GM04503 (cell line): ENCODE measurements around the gene PTPRN2.

ENCODE experiments used
- DNase-seq: peaks from one replicate; pipeline ENCODE4 v3.0.0-alpha.2; 2012; ENCODE audit warnings: low read depth

PTPRN2 gene

DNA sequence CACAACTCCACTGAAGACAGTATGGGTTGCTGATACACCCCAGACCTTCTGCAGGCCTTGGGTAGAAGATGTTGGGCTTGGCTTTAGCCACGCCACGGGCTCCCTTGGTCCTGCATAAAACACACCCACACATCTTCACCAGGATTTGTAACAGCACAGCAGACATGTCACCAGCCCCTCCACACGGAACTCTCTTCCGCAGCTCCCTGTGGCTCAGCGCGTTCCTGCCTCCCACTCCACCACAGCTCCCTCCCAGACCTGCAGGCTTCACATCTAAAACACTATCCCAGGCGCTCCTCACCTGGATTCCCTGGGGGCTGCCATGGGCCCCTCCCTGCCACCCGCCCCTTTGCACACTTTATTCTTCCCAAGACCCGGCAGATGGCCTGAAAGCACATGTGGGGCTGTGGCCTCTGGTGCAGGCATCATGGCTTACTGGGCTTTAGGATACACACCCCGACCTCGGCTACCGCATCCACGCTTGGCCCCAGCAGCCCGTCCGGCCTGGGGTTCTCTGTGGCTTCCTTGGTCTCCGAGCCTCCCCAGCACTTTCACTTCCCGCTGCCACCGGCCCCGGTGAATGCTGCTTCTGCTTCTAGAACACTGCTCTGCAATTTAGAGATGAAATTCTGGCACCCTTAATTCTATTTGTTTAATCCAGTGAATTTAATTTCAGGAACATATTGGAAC lies 818.0 kb downstream of the PTPRN2 start:
- DNase-seq: no peak

DNA sequence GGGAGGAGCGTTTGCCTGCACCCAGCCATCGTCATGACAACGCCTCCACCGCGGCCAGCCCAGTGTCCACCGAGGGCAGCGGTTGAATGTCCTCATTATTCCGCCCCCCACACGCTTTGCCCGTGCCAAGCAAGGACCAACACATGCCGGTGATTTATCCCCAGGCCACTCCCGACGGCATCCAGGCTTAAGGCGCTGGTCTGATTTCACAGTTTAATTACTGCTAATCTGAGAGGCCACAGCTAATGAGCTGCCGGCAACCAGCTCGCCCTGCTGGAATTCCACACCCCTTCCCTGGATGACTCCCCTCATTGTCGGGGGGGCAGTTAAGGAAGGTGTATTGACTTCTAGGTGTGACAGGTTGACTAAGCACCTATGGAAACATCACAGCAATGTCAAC lies 818.5 kb downstream of the PTPRN2 start:
- no peak for DNase-seq

DNA sequence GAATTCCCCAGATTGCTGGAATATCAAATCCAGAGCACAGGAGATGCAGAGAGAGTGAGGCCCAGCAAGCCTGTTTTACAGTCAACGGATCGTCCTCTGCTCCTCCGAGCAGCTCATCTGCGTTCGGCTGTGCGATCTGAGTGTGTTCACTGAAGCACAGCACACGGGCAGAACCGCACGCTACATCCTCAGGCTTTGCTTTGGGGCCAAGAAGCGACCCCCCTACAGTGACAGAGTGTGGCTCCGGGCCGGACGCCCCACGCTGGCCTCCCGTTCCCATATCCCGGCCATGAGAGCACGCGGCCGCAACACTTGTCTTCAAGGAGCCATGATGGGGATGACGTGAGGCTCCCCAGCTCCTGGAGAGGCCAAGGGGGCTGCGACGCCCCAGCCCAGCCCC lies 819.4 kb downstream of the PTPRN2 start:
- DNase-seq: no peak

DNA sequence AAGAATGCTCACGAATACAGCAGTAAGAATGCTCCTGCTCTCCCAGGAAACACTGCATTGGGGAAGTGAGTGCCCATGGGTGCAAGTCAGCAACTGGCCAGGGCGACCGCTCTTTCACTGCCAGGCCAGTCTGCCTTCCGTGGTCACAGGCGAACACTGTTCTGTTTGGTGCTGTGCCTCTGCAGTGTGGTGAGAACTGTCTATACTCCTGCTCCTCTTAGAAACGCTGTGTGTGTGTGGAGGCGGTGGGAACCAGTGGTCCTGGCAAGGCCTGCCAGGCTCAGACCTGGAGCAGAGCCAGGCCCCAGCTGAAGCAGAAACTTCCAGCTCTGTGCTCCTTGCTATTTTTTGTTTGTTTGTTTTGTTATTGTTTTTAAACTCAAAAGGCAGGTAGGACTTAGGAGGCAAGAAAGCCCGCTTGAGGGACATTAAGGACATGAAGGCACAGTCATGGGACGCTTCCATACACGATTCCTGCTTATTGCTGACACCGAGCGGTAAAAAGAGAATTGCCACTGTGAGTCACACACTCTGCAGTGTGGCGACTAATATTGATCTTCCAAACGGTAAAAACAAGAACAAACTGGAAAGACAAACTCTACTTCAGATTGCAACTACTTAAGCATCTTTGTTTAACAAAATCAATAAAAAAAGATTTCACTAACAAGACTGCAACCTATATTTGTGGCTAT lies 820.0 kb downstream of the PTPRN2 start:
- no peak for DNase-seq

DNA sequence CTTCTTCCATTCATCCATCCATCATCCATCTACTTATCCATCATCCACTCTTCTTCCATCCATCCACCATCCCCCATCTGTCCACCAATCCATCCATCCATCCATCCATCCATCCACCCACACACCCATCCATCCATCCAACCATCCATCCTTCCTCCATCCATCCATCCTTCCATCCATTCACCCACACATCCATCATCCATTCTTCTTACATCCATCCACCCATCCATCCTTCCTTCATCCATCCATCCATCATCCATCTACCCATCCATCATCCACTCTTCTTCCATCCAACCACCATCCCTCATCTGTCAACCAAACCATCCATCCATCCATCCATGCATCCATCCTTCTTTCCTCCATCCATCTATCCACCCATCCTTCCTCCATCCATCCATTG lies 821.5 kb downstream of the PTPRN2 start:
- DNase-seq: no peak

DNA sequence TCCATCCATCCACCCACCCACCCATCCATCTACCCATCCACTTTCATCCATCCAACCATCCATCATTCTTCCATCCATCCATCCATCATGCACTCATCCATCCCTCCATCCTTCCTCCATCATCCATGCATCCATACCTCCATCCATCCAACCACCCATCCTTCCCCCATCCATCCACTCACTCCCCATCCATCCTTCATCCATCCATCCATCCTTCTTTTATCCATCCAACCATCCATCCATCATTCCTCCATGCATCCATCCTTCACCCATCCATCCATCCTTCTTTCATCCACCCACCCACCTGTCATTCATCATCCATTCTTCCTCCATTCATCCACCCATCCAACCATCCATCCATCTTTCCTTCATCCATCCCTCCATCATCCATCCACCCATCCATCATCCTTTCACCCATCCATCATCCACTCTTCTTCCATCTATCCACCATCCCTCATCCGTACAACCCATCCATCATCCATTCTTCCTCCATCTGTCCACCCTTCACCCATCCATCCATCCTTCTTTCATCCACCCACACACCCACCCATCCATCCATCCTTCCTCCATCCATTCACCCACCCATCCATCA lies 822.6 kb downstream of the PTPRN2 start:
- DNase-seq: no peak

DNA sequence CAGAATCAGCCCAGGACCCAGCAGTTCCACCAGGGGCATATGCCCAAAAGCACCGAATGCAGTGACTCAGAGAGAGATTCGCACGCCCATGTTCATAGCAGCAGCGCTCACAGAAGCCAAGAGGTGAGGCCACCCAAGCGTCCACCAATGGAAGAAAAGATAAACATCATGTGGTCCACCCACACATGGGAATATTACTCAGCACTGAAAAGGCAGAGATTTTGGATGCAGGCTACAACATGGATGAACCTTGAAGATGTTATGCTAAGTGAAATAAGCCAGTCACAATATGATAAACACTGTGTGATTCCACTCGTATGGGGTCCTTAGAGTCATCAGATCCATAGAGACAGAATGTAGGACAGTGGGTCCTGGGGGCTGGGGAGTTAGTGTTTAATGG lies 823.4 kb downstream of the PTPRN2 start:
- no peak for DNase-seq

DNA sequence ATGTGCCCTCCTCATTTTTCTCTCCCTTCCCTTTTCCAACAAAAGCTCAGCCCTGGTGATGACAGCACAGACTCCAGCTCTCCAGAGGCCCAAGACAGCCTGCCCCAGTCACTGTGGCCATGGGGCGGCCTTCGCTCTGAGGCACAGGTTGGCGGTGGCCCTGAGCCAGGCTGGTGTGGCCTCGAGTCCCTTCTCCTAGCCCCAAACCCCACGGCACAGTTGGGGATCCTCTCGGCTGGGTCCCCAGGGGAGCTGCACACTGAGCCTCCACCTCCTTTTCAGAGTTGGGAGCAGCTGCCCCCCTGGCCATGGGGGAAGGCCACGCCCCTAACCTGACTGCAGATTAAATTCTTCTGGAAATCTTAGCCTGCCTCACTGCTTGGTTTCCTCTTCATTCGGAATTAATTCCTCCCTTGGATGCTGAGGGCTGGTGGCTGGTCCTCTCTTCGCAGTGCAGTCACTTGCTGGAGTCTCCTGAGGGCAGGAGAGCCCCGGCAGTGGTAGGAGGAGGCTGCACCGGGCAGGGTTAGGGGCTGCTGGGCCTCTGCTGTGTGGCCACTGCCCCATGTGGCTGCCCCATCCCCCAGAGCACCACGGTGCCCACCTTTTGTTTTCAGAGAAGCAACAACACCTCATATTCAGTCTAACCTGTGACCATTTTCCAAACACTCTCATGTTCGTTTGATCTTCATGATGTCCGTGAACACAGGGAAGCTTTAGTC lies 824.2 kb downstream of the PTPRN2 start:
- no peak for DNase-seq

DNA sequence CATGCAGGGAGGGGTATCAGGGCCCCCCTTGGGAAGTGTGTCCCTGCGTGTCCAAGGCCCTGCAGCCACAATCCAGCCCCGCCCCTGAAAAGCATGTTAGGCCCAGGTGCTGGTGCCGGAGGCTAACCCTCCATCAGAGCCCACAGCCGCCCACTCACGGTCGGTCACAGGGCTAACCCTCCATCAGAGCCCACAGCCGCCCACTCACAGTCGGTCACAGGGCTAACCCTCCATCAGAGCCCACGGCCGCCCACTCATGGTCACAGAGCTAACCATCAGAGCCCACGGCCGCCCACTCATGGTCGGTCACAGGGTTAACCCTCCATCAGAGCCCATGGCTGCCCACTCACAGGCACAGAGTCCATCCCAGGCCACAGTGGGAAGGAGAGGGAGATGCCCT lies 824.8 kb downstream of the PTPRN2 start:
- DNase-seq: no peak

DNA sequence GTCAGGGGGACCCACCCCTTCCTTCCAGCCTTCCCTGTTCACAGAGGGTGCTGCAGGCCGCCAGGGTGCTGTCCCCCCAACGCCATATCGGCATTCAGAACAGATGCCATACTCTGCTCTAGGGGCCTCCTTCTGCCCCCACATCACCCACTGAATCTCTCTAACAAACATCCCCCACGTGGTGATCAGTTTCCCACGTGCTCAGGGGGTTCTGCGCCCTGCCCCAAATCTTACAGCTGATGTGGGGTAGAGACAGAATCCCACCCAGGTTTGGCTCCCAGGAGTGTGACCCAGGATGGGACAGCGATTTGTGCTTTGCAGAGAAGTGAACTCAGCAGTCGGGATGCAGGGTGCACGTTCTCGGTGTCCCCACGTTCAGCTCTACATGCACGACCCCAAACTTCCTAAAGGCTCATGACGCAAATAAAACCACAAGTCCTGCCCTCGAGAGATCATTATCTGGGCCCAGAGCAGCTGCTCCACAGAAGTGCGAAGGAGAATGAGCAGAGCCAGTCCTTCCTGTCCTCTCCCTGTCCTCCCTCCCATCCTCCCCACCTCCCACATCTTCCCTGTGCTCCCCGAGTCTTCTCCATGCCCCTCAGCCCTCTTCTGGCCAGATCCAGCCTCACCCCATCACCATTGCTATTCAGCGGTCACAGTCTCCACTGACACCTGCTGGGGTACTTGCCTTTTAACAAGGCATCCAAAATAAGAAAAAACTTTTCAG lies 827.5 kb downstream of the PTPRN2 start:
- no peak for DNase-seq

DNA sequence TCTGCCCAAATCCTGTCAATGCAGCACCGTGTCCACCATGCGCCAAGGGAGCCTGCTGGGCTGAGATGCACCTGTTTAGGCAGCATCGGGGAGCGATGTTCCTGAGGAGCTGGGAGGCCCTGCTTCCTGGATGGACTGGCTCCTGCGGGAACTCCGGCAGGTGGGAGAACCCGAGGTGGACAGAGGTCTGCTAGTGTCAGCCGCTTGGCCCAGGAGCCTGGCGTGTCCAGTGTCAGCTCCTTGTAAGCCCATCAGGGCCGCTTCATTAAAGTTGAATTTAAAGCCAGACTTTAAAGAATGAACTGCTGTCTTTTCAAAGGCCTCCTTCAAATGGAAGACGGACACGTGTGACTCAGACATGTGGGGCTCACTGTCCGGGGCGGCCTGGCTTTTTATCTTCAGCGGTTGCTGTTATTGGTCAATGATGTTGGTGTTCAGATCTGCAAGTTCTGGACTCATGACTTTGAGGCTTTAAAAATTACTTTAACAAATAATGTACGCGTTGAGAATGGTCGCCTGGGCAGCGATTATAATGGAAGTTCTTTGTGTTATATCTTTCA lies 828.3 kb downstream of the PTPRN2 start:
- no peak for DNase-seq

DNA sequence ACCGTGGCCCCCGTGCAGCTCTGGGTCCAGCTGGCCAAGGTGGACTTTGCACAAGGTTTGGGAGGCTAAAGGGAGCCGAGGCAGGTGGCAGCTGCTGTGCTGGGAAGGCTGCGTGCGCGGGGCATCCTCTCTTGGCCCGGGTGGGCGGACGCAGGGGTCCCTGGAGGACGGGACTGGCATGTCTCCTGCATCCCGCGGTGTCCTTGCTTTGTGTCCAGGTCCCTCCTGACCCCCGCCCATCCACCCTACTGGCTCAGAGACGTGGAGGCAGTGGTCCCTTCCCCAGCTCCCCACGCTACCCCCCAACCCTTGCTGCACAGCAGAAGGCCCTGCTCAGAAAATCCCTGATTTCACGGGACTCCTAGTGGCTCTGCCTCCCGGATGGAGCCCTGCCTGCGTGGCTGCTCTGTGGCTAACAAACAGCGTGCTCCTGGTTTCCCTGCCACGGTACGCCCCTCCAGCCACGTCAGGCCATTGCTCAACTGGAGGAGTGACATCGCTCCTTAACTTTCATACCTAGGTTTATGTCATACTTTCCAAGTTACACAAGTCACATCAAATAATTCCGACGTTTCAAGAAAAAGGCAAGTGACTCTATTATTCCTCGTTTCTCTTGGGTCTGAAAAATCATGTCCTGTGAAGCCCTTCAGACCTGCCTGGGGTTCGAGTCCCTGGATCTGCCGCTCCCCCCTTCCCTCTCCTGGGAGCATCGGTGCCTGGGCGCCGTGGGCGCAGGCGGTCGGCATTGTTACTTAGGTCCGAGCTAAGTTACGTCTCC lies 829.0 kb downstream of the PTPRN2 start:
- DNase-seq: no peak

DNA sequence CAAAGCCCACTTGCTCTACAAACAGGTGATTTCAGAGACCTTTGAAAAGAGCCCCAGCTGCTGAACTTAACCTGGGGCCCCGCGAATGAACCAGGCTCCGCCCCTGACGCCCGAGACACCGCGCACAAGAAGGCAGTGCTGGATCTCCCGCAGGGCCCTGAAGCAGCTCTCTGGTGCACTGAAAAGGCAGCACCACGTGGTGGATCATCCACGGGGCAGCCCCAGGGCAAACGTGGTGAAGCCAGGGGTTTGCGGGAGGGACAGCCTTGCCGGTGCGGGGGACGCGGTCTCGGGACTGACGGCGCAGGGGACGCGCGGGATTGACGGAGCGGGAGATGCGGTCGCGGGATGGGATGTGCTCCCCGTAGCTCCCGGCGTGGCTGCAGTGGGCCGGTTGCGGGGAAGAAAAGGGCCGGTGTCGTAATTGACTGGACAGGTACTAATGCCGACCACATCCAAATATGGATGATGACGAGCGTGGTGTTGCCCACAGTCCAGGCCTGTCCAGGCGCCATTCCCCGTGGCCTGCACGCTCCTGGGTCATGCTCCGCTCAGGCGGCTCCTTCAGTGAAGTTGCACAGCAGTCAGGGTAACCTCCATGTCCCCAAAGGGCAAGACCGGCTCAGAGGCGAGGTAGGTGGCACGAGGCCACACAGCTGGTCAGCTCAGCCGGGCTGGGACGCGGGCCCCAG lies 829.7 kb downstream of the PTPRN2 start:
- no peak for DNase-seq

DNA sequence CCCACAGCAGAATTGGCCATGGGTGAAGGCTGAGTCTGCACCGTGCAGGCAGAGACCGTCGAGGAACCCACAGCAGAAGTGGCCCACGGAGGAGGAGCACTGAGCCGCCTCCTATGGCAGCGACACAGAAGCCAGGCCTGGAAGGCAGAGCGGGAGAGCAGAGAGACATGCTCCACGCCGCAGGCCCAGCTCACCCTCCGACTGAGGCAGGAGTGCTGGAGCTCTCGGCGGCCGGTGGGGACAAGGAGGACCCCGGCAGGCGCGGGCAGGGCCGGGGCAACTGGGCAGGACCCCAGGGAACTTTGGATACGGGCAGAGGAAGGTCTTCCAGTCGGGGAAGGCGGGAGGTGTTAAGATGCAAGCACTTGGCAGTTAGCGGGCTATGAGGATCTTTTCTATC lies 830.4 kb downstream of the PTPRN2 start:
- DNase-seq: no peak

DNA sequence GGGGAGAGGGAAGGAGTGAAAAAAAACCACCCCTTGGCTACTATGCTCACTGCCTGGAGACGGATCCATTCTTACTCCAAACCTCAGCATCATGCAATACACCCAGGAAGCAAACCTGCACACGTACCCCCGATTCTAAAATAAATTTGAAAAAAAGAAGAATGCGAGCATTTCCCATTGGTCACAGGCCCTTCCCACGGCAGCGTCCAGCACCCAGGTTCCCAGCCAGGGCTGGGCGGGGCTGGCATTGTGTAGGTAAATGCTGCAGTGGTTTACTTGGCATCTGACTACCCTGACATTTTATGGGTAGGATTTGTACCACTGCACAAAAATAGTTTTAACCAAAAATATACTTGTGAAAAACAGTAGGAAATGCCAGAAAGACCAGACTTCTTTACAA lies 831.9 kb downstream of the PTPRN2 start:
- DNase-seq: no peak

DNA sequence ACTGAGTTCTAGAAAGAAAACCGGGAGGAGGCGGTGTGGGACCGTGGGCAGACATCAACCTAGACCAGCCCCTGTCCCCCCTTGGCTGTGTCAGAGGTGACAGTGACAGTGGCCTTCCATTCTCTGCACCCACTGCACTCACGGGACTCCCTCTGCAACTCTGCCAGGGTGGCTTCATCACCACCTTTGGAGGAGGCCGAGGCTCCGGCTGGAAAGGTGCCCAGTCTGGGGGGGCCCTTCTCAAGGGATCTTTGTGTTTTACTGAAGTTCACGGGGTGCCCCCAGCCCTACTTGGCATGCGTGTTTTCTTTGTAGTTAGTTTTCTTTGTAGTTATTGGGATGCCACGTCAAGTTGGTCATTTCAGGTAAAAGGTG lies 833.2 kb downstream of the PTPRN2 start:
- DNase-seq: no peak

DNA sequence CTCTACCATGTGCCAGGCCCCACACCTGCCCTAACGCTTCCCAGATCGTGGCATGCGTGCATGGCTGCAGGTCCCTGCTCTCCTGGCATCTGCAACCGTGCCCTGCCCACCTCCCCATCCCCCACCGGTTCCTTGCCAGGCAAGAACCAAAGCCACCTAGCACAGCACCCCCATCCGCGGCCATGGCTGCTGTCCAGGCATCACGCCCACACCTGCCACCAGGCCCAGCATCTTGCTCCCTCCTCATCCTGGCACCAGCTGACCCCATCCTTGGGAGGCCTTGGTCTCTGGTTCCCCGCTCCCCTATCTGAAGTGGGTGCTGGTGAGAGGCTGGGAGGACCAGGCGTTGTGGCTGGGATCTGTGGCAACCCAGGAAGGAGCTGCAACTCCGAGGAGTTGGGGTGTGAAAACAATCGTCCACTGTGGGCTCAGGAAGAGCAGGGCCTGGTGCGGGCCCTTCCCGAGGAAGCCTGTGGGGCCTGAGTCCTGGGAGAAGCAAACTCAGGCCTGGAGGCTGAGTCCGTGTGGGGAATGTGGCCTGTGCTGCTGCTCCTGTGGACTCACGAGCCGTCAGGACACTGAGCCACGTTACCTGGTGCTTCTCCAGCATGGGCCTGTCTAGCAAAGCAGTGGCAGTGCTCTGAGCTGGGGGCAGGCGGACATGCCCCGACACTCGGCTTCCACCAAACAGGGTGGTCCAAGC lies 833.8 kb downstream of the PTPRN2 start:
- DNase-seq: no peak

DNA sequence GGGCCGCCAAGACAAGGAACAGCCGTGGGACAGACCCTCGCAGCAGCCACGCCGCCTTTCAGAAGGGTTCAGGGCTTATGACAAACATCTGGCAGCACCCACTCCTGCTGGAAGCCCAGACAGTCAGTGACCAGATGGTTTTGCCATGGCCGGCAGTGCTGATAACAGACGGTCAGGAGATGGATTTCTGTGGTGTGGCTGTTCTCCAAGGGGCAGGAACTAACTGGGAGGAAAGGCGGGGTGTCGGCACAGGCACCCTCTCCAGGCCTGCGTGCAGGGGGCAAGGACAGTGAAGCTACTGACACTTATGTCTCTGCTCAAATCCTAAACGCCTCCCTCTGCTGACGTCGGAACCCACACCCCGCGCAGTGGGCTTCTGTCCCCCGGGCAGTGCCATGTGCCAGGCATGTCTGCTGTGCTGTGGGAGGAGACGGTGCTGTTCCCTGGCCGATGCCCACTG lies 834.8 kb downstream of the PTPRN2 start:
- DNase-seq: no peak

DNA sequence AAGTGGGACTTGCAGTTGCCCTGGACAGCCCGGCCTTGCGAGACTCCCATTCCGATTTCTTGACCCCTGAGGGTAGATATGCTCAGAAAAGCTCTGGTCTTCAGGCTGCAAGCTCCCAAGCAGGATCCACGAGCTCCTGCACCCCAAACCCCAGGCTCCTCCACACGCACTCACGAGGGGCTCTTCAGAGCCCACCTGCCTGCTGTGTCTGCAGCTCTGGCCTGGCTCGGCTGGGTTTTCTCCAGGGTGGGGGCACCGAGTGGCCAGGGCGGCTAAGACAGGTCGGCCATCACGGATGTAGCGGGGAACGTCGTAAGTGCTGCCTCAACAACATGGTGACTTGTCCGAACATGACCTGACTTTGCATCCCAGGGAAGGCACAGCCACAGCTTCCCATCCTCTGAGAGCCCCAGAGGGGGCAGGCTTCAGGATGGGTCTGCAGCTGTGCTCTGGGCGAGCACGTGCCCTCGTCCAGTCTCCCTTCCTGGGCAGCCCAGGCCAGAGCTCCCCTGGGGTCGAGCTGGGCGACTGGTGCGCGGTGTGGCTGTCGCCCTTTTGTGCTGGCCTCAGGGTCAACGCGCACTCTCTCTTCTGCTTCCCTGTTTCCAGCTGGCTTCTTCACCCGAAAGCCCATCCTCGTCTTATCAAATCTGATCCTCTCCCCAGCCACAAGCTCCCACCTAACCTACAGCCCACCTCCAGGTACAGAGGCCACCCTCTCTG lies 835.5 kb downstream of the PTPRN2 start:
- DNase-seq: no peak
